ENCODE measurements around the gene RACK1. TPM values are rescaled to one million over a fixed set of nuclear protein-coding genes. Genes with fewer than 3 reads are reported as not detected.
"Not testable (repeated sequence)": the region's sequence is repeated elsewhere in the genome, so short reads cannot be mapped to it uniquely, and the experiment has no call there.

Gene RACK1
- total RNA-seq, 4 donors from 2014 or later = 2,254 to 3,332 (median 2,569) TPM

DNA sequence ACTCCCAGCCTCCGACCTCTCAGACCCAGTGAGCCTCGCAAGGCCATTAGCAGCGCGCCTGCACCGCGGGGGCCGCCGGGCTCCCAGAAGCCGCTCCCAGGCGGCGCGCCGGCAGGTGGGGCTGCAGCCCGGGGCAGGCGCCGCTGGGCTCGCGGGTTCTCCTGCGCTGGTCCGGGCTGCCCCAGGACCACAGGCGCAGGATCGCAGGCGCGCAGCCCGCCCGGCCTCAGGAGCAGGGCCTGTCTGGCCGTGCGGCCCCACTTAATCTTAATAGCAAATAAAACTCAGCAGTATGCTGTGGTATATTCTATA is 29.7 kb upstream of the RACK1 start:
- H3K27me3 ChIP-seq; H3K4me3 ChIP-seq (replicated peaks in 1 of 3); H3K36me3 ChIP-seq; intact Hi-C loops (cut with DNase I); H3K9me3 ChIP-seq; H3K4me1 ChIP-seq; H3K27ac ChIP-seq: not testable (repeated sequence)
- WGBS, 2 donors = 33 to 44% methylated on average over 14 to 15 of the region's 28 CpGs
- TF ChIP-seq, protein P1, sequence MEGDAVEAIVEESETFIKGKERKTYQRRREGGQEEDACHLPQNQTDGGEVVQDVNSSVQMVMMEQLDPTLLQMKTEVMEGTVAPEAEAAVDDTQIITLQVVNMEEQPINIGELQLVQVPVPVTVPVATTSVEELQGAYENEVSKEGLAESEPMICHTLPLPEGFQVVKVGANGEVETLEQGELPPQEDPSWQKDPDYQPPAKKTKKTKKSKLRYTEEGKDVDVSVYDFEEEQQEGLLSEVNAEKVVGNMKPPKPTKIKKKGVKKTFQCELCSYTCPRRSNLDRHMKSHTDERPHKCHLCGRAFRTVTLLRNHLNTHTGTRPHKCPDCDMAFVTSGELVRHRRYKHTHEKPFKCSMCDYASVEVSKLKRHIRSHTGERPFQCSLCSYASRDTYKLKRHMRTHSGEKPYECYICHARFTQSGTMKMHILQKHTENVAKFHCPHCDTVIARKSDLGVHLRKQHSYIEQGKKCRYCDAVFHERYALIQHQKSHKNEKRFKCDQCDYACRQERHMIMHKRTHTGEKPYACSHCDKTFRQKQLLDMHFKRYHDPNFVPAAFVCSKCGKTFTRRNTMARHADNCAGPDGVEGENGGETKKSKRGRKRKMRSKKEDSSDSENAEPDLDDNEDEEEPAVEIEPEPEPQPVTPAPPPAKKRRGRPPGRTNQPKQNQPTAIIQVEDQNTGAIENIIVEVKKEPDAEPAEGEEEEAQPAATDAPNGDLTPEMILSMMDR (IDR thresholded peaks at IDR 0.05) = peak in 3 of 6 experiments; percentile 10 to 48 (median 29)
- DNase-seq = peak in 1 of 2 donors; percentile 32

DNA sequence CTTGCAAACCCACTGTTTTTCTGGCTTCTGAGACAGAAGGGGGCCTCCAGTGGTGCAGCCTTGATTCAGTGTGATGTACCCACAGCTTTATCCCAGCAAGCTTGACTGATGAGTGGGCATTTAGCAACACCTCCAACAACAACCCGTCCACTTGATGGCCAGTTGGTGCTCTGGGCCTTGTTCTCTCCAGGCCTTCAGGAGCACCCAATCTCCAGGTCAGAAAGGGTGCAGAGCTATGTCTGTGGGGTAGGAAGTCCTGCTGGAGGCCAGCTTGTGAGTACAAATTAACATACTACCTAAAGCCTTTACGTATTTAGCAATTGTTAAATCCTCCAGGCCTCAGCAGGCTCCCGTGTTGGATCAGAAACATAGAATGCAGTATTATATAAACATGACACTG is 27.4 kb upstream of the RACK1 start:
- no peak for DNase-seq
- Histone ChIP-seq H3K27ac (no peak overlapping the region), H3K4me3 (replicated peaks in 1 of 3) (no peak overlapping the region), H3K4me1 (no peaks in the 10 kb centered on the region), H3K9me3 (no peaks in the 10 kb centered on the region), H3K27me3 (no peaks in the 10 kb centered on the region), H3K36me3 (no peaks in the 10 kb centered on the region)
- TF ChIP-seq, protein P1 (IDR thresholded peaks at IDR 0.05) = no peak
- TF ChIP-seq POLR2A (IDR thresholded peaks at IDR 0.05) = no peak
- intact Hi-C loops (cut with DNase I) = no loop called here
- 91 to 92% methylated on average over 3 of the region's 3 CpGs for WGBS, 2 donors

DNA sequence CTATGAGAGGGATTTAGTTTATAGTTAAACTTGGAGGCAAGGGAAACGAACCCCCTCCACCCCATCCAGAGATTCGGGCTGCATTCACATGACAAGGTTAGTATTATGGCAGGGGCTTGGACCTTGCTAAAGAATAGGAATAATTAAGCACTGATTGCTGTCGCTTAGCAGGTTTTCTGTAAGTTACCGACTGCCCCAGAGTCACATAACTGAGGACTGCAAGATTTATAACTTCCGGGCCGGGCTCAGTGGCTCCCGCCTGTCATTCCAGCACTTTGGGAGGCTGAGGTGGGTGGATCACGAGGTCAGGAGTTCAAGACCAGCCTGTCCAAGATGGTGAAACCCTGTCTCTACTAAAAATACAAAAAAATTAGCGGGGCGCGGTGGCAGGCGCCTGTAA is 24.2 kb upstream of the RACK1 start:
- H3K9me3 ChIP-seq; H3K27ac ChIP-seq; H3K27me3 ChIP-seq; H3K4me1 ChIP-seq; H3K4me3 ChIP-seq (replicated peaks in 1 of 3); DNase-seq; H3K36me3 ChIP-seq; intact Hi-C loops (cut with DNase I): not testable (repeated sequence)
- WGBS, 2 donors = 80 to 86% methylated on average over 12 of the region's 12 CpGs

DNA sequence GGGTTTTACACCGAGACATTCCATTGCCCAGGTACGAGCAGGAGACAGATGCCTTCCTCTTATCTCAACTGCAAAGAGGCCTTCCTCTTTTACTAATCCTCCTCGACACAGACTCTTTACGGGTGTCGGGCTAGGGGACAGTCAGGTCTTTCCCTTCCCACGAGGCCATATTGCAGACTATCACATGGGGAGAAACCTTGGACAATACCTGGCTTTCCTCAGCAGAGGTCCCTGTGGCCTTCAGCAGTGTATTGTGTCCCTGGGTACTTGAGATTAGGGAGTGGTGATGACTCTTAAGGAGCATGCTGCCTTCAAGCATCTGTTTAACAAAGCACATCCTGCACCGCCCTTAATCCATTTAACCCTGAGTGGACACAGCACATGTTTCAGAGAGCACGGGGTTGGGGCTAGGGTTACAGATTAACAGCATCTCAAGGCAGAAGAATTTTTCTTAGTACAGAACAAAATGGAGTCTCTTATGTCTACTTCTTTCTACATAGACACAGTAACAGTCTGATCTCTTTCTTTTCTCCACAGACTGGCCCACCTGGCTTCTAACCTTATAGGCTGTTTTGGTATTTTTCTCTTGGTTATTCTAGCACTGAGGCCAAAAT is 23.7 kb upstream of the RACK1 start:
- DNase-seq = peak in 1 of 2 donors; percentile 26
- H3K4me1 ChIP-seq; H3K4me3 ChIP-seq (replicated peaks in 1 of 3); intact Hi-C loops (cut with DNase I); H3K27me3 ChIP-seq; H3K9me3 ChIP-seq; H3K27ac ChIP-seq; H3K36me3 ChIP-seq: not testable (repeated sequence)
- WGBS, 2 donors = 45% methylated on average over 8 of the region's 8 CpGs
- TF ChIP-seq, protein P1 (IDR thresholded peaks at IDR 0.05) = peak in 2 of 6 experiments; percentile 24 to 35

DNA sequence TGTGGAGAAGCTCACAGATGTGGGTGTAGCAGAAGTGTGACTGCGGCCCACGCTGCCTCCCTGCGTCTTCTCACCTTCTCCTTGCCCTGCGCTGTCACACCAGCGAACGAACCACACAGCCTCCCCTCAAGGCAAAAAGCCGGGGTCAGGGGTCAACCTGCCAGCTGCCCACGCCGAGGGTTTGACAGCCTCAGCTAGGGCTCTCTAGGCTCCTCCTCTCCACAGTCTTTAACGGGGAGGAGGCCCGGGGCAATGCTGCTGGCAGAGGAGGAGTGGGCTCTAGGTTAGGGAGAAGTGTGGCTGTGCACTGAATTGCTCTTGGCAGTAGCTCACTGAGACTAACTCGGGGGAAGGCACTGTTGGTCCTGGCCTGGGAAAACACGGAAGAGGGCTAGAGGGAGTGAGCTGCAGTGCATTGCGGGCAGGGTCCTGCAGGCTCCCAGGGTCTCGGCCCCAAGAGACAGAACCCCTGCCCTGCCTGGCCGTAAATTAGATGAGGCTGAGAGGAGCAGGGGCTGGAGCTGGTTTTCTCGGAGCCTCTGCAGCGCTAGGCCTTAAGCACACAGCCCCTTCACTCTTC is 21.5 kb upstream of the RACK1 start:
- TF ChIP-seq, protein P1 (IDR thresholded peaks at IDR 0.05) = no peak
- TF ChIP-seq POLR2A (IDR thresholded peaks at IDR 0.05) = no peak
- Histone ChIP-seq H3K36me3 (peaks cover 0 to 8% of the 10 kb centered on the region in 2 donors), H3K27ac (no peak overlapping the region), H3K4me1 (peaks cover under 1 to 6% of the 10 kb centered on the region in 2 donors), H3K9me3 (no peaks in the 10 kb centered on the region), H3K27me3 (no peaks in the 10 kb centered on the region), H3K4me3 (replicated peaks in 1 of 3) (no peak overlapping the region)
- no peak for DNase-seq
- WGBS, 2 donors = 79 to 87% methylated on average over 10 to 18 of the region's 18 CpGs
- intact Hi-C loops (cut with DNase I) = no loop called here

All from thyroid gland (tissue), 4 donors.